Neural cell (in vitro differentiated cells): ENCODE data around the gene LNX1.

ENCODE experiments used
- EP300 ChIP-seq: fragments of 450-650 bp; conservative IDR thresholded peaks from 2 replicates; pipeline ENCODE4 v1.6.1; 2014; ENCODE audit warnings: antibody characterized with exemption, mild to moderate bottlenecking, moderate library complexity; ENCODE audit not compliant: poor library complexity, severe bottlenecking
- EZH2 ChIP-seq: fragments of 200-600, 300-800 bp; shearing (Covaris generic), sonication (generic); IDR thresholded peaks from 2 replicates; pipeline ENCODE4 v1.6.1; 2014; ENCODE audit warnings: antibody characterized with exemption, low read length, borderline replicate concordance, mild to moderate bottlenecking; ENCODE audit not compliant: insufficient read depth, poor library complexity, severe bottlenecking
- POLR2AphosphoS5 ChIP-seq: IDR thresholded peaks from 2 replicates; pipeline ENCODE4 v1.6.1; 2012
- RAD21 ChIP-seq: fragments of 450-650 bp; conservative IDR thresholded peaks from 2 replicates; pipeline ENCODE4 v1.6.1; 2014; ENCODE audit warnings: antibody characterized with exemption, mild to moderate bottlenecking, moderate library complexity
- SMC3 ChIP-seq: fragments of 450-650 bp; conservative IDR thresholded peaks from 2 replicates; pipeline ENCODE4 v1.6.1; 2014; ENCODE audit warnings: antibody characterized with exemption, mild to moderate bottlenecking, moderate library complexity; ENCODE audit not compliant: poor library complexity
- TAF1 ChIP-seq: IDR thresholded peaks from 2 replicates; pipeline ENCODE4 v1.6.1; 2012; ENCODE audit warnings: low read depth
- TF ChIP-seq, protein P1 (sequence below): fragments of 450-650 bp; IDR thresholded peaks from 2 replicates; pipeline ENCODE4 v1.5.1; 2014; ENCODE audit warnings: antibody characterized with exemption, mild to moderate bottlenecking, moderate library complexity; ENCODE audit not compliant: poor library complexity, severe bottlenecking

DNA sequence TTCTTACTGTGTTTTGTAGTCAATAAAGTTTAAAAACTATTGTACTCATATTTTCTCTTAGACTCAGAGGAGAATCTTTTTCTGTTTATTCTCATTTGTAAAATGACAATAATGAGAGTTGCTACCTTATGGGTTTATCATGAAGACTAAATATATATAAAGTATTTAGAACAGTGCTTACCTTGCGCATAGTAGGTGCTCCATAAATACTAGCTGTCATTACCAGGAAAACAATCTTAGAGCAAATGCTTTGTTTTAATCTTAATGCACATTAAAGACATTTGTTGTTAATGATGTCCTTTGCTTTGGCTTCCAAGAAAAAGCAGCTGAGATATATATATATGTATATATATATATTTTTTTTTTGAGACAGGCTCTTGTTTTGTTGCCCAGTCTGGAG lies 168.9 kb downstream of the LNX1 start:
- no peak for TF ChIP-seq SMC3
- TF ChIP-seq, protein P1, sequence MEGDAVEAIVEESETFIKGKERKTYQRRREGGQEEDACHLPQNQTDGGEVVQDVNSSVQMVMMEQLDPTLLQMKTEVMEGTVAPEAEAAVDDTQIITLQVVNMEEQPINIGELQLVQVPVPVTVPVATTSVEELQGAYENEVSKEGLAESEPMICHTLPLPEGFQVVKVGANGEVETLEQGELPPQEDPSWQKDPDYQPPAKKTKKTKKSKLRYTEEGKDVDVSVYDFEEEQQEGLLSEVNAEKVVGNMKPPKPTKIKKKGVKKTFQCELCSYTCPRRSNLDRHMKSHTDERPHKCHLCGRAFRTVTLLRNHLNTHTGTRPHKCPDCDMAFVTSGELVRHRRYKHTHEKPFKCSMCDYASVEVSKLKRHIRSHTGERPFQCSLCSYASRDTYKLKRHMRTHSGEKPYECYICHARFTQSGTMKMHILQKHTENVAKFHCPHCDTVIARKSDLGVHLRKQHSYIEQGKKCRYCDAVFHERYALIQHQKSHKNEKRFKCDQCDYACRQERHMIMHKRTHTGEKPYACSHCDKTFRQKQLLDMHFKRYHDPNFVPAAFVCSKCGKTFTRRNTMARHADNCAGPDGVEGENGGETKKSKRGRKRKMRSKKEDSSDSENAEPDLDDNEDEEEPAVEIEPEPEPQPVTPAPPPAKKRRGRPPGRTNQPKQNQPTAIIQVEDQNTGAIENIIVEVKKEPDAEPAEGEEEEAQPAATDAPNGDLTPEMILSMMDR, result no peak
- no peak for TF ChIP-seq EP300
- no peak for TF ChIP-seq TAF1
- TF ChIP-seq EZH2, result no peak
- no peak for TF ChIP-seq RAD21
- no peak for TF ChIP-seq POLR2AphosphoS5
